Glomerular visceral epithelial cell (primary cell): Measurements from ENCODE around the gene DENND1A.

Experiments
- DNase-seq: peaks from one replicate; pipeline ENCODE4 v3.0.0-alpha.2; 2016; ENCODE audit errors: extremely low spot score

The DENND1A gene

GRCh38 chr9:123373447-123373923 lies 556.4 kb downstream of the DENND1A start:
- no peak for DNase-seq

GRCh38 chr9:123372766-123373446 lies 557.0 kb downstream of the DENND1A start:
- no peak for DNase-seq

GRCh38 chr9:123371805-123372590 lies 557.9 kb downstream of the DENND1A start:
- no peak for DNase-seq

DNA sequence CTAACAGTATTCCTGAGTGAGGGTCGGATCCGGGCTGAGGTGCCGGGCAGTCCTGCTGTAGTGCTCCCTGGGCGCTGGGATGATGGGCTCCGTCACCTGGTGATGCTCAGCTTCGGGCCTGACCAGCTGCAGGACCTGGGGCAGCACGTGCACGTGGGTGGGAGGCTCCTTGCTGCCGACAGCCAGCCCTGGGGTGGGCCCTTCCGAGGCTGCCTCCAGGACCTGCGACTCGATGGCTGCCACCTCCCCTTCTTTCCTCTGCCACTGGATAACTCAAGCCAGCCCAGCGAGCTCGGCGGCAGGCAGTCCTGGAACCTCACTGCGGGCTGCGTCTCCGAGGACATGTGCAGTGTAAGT lies 558.7 kb downstream of the DENND1A start:
- no peak for DNase-seq

DNA sequence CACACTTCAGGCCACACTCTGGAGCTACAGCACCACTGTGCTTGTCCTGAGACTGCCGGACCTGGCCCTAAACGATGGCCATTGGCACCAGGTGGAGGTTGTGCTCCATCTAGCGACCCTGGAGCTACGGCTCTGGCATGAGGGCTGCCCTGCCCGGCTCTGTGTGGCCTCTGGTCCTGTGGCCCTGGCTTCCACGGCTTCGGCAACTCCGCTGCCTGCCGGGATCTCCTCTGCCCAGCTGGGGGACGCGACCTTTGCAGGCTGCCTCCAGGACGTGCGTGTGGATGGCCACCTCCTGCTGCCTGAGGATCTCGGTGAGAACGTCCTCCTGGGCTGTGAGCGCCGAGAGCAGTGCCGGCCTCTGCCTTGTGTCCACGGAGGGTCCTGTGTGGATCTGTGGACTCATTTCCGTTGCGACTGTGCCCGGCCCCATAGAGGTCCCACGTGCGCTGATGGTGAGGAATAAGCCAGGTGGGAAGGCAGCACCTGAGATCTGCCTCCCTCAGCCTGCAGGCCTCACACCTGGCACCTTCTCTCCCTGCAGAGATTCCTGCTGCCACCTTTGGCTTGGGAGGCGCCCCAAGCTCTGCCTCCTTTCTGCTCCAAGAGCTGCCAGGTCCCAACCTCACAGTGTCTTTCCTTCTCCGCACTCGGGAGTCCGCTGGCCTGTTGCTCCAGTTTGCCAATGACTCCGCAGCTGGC lies 559.2 kb downstream of the DENND1A start:
- DNase-seq, result no peak

DNA sequence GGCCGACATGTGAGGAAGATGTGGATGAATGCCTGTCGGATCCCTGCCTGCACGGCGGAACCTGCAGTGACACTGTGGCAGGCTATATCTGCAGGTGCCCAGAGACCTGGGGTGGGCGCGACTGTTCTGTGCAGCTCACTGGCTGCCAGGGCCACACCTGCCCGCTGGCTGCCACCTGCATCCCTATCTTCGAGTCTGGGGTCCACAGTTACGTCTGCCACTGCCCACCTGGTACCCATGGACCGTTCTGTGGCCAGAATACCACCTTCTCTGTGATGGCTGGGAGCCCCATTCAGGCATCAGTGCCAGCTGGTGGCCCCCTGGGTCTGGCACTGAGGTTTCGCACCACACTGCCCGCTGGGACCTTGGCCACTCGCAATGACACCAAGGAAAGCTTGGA lies 559.8 kb downstream of the DENND1A start:
- DNase-seq, result no peak

DNA sequence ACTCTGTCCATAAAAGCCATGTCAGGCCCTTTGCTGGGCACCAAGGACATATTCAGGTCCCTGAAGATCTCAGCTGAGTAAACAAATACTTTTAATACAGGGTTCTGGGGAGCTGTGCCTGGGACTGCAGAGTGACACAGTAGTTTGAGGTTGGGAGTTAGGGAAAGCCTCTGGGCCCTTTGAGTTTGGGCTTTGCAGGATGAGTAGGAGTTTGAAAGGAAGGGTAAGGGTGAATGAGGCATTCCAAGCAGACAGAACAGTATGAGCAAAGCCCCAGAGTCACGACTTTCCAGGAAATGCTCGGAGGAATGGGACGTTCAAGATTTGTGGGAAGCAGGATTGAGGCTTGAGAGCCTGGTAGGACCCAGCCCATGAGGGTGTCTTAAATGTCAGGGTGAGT lies 560.6 kb downstream of the DENND1A start:
- DNase-seq, result no peak

DNA sequence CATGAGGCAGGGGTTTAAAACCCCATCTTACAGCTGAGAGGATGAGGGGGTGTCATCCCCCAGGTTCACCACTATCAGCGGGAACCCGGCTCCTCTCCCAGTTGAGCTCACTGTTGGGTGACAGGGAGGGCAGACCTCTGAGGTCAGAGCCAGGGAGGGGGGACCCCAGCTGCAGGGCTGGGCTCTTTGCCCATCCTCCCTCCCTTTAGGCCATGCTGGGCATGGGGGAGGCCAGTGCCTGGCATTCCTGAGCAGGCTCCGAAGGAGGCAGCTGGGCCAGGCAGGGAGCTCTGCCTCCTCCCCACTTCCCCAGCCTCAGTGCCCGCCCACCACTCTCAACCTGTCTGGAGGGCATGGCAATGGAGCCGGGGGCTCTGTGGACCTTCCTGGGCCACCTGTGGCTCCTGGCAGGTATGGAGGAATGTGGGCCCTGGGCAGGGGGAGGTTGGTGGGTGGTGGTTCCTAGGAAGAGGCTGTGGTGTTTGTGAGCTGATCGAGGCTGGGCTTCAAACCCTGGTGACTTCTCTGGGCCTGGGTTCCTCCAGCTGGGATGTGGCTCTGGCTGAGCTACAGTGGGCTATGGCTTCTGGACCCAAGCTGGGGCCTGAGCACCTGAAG lies 561.3 kb downstream of the DENND1A start:
- peak; percentile 33 for DNase-seq

- peak; percentile 36 for DNase-seq
Observed at GRCh38 chr9:123368023-123368422, 561.9 kb downstream of the DENND1A start.

DNA sequence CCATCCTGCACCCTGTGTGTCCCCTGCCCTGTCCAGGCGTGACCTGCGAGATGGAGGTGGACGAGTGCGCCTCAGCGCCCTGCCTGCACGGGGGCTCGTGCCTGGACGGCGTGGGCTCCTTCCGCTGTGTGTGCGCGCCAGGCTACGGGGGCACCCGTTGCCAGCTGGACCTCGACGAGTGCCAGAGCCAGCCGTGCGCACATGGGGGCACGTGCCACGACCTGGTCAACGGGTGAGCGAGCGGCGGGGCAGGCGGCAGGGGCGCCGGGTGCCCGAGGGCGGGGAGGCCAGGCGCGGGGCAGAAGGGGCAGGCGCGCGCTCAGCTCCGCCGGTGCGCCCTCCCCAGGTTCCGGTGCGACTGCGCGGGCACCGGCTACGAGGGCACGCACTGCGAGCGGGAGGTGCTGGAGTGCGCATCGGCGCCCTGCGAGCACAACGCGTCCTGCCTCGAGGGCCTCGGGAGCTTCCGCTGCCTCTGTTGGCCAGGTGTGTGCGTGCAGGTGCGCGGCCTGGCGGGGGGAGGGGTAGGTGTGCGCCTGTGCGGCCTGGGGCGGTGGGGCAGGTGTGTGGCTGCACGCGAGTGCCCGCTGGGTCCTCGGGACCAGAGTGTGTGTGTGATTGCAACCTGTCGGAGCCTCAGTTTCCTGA lies 563.9 kb downstream of the DENND1A start:
- no peak for DNase-seq

GRCh38 chr9:123365287-123365880 lies 564.5 kb downstream of the DENND1A start:
- no peak for DNase-seq

- peak; percentile 96 for DNase-seq
Observed at GRCh38 chr9:123364241-123364824, 565.6 kb downstream of the DENND1A start.

- DNase-seq, result no peak
Observed at GRCh38 chr9:123362856-123363255, 567.1 kb downstream of the DENND1A start.

DNA sequence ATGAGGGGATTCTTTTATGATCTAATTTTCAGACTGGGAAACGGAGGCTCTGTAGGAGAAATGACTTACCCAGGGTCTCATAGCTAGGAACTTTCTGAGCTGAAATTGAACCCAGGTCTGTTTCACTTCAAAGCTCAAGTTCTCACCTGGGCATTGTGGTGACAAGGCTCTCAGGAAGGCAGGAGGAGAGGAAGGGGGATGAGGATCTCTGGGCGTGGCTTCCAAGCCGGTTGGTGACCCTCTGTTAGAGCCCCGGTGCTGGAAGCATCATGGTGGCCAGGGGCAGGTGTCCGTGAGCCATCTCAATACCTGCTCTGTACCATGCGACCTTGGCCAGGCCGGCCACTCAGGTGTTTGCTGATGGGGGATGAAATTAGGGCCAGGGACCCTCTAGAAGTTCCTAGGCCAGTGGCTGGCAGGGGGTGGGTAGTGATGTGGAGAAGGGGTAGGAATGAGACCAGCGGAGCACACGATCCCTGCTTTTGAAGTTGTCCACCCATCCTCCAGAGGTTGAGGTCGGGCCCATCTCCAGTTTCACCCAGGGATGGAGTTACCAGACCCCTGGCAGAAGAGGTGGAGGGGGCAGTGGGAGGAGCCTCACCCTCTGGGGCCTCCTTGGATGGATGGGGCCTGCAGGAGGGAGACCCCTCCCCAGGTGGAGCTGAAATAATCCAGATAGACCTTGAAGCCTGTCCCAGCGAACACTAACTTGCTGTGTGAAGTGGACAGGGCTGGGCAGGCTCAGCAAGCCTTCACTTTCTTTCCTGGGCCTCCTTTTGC lies 568.0 kb downstream of the DENND1A start:
- DNase-seq, result no peak

DNA sequence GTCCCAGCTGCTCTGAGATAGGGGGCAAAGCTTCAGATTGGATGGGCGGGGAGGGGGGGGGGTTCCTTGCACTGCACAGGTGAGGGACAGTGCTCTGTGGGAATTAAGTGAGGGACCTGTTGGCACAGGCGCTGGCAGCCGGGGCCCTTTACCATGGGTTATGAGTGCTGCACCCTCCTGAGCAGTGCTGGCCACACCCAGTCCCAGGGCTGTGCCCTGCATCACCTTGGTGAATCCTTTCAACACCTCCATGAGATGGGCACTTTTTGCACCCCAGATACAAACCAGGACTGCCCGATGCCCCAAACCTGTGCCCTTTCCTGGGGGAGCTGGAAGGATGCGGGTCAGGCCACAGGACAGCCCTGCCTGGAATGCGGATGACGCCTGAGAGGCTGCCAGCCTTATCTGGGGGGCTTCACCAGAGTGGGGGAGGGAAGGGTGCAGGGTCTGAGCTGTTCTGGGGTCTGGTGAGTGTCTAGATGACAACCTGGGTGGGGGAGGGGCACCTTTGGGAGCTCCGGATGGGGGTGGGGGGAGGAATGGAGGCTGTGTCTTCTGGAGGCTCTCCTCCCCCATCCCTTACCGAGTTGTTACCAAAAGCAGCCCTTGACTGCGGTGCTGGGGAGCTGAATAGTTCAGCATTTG lies 568.7 kb downstream of the DENND1A start:
- DNase-seq, result no peak

DNA sequence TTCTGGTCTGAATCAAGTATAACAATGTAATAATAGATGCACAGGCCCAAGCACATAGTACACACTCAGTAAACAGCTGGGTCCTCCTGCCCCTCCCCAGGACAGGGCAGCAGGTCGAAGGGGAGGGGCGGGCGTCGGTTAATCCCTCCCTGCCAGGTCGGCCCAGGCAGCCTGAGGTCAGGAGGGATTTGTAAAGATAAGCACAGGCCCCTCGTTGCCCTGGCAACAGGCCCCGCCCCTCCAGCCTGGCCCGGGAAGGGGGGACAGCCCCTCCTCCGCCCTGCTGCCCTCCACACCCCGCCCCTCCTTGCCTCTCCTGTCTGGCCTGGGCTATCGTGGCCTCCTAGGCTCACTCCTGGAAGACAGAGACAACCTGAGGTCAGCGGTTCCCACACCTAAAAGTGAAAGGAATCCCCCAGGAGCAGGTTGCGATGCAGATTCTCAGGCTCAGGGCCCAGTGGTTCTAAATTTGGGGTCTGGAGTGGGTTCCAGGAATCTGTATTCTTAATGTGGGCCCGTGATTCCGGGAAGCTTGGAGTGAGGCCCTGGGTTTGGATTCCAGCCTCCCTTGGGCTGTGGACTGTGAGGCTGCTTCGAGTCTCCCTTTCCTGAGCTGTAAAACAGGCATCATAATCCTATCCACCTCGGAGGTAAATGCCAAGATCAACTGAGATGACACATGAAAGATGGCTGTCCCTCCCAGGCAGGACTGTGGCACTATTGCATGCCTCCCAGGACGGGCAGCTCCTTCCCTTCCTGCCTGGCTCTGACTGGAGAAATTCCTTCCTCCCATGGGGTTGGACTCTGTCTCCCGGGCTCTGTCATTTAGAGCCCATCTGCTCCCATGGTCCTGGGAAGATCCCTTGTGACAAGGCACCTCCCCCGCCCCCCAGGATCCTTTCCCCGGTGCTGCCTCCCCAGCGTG lies 569.5 kb downstream of the DENND1A start:
- DNase-seq, result no peak

GRCh38 chr9:123359546-123359945 lies 570.4 kb downstream of the DENND1A start:
- DNase-seq, result no peak

DNA sequence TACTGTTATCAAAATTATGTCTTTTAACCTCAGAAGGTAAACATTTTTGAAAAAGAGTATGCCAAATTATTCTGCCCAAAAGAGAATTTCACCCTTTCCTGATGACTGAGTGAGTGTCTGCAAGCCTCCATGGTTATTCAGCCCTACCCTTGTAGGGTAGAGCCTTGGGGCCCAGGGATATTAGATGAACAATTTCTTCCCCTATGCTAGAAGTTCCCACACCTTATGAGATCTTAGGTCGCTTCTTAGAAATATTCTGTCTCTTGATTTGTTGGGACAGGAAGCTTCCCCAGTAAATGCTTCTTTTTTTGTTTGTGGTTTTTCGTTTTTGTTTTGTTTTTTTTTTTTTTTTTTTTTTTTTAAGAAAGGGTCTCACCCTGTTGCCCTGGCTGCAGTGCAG lies 570.8 kb downstream of the DENND1A start:
- no peak for DNase-seq
